HepG2 (cell line): ENCODE data around the gene RPAP2. TPM values are rescaled to one million over a fixed set of nuclear protein-coding genes. Genes with fewer than 3 reads are reported as not detected.

Experiments used
- ATAC-seq: fragments of 200-7000 bp; cut with Tn5 transposase; 3 replicates; pipeline ENCODE4 v1.9.1; 2020; ENCODE audit warnings: mild to moderate bottlenecking, moderate library complexity
- BruUV-seq: library from RNA; stranded (reverse); fragments of 400-500 nt; replicated peaks from 2 replicates; lab custom pipeline; 2021; lab: Mats Ljungman, UMichigan
- CTCF ChIA-PET: fragments of 300-600 bp; formaldehyde crosslinking; extraction: SDS; loops from one replicate; lab custom pipeline; 2021; ENCODE audit warnings: low total read pairs, inconsistent platforms, low intra/inter-chr PET ratio; lab: Yijun Ruan, JAX
- POLR2A ChIA-PET: fragments of 350-600 bp; sonication (Branson Sonifier 250); formaldehyde crosslinking; loops from one replicate; lab custom pipeline; 2020; ENCODE audit warnings: antibody characterized with exemption, inconsistent platforms; lab: Yijun Ruan, JAX
- DNase-seq: peaks from one replicate; pipeline ENCODE4 v3.0.0-alpha.2; 2015; ENCODE audit warnings: low spot score
- FAIRE-seq: peaks from 3 replicates; lab custom pipeline; 2011; peaks lifted over from hg19 to GRCh38; lab: Jason Lieb, UNC
- H2AFZ ChIP-seq: one replicate; pipeline ENCODE4 v1.6.1; 2011; ENCODE audit warnings: low read length, inconsistent platforms
- H3K27ac ChIP-seq: fragments of 300-600 bp; 3 replicates; pipeline ENCODE4 v1.8.0; 2011; ENCODE audit warnings: mixed run types, mild to moderate bottlenecking, mixed read lengths, low read length, inconsistent platforms; ENCODE audit not compliant: insufficient read depth; ENCODE audit errors: extremely low read length
- H3K27me3 ChIP-seq, 2 experiments: fragments of 200-600 bp in 1 of 2; 2 replicates in 1 of 2; 3 replicates in 1 of 2; pipeline versions ENCODE4 v1.6.0 to v1.8.0; 2011; ENCODE audit warnings: low read length in 2 of 2, mild to moderate bottlenecking in 2 of 2, moderate library complexity in 2 of 2, inconsistent platforms in 1 of 2; ENCODE audit not compliant: insufficient read depth in 2 of 2, control insufficient read depth in 1 of 2
- H3K36me3 ChIP-seq, 2 experiments: fragments of 200-600 bp in 1 of 2; replicated peaks in 1 of 2; 2 replicates in 1 of 2; 3 replicates in 1 of 2; pipeline versions ENCODE4 v1.5.1 to v1.8.0; 2011; ENCODE audit warnings: low read length in 2 of 2, inconsistent platforms in 1 of 2; ENCODE audit not compliant: insufficient read depth in 2 of 2, control insufficient read depth in 1 of 2
- H3K4me1 ChIP-seq: 2 replicates; pipeline ENCODE4 v1.5.1; 2012; ENCODE audit warnings: low read length, inconsistent platforms; ENCODE audit not compliant: insufficient read depth
- H3K4me2 ChIP-seq: 2 replicates; pipeline ENCODE4 v1.6.0; 2011; ENCODE audit warnings: low read depth, low read length, inconsistent platforms
- H3K4me3 ChIP-seq, 3 experiments: fragments of 200-600 bp in 1 of 3; sonication (generic), shearing (Covaris generic) in 1 of 3; replicated peaks in 1 of 3; 2 replicates each; pipeline ENCODE4 v1.5.1; 2011 to 2016; ENCODE audit warnings: low read length in 3 of 3, inconsistent platforms in 2 of 3, low read depth in 2 of 3, mild to moderate bottlenecking in 2 of 3, control low read depth in 1 of 3, mixed read lengths in 1 of 3; ENCODE audit not compliant: insufficient read depth in 1 of 3
- H3K79me2 ChIP-seq: one replicate; pipeline ENCODE4 v1.6.1; 2011; ENCODE audit warnings: low read length, inconsistent platforms; ENCODE audit not compliant: insufficient read depth
- H3K9ac ChIP-seq: 2 replicates; pipeline ENCODE4 v1.6.0; 2011; ENCODE audit warnings: mild to moderate bottlenecking, low read depth, low read length, inconsistent platforms; ENCODE audit not compliant: insufficient read depth
- H3K9me3 ChIP-seq: 2 replicates; pipeline ENCODE4 v1.5.1; 2012; ENCODE audit warnings: mild to moderate bottlenecking, low read length
- H4K20me1 ChIP-seq: 2 replicates; pipeline ENCODE4 v1.6.0; 2011; ENCODE audit warnings: inconsistent platforms, mild to moderate bottlenecking, low read length, moderate library complexity; ENCODE audit not compliant: insufficient read depth
- HNRNPK ChIP-seq: fragments of 200-400 bp; formaldehyde crosslinking; IDR thresholded peaks from 2 replicates; pipeline ENCODE4 v1.6.1; 2018; ENCODE audit warnings: low read length, low read depth, moderate library complexity, mild to moderate bottlenecking; ENCODE audit not compliant: poor library complexity, severe bottlenecking
- MAZ ChIP-seq, 2 experiments: sonication (generic) in 1 of 2; formaldehyde crosslinking in 1 of 2; IDR thresholded peaks; 2 replicates each; pipeline versions ENCODE4 v1.5.0 to v1.6.1; 2012 to 2020; ENCODE audit warnings: low read depth in 2 of 2, mild to moderate bottlenecking in 2 of 2, borderline replicate concordance in 1 of 2, improper control_type of control experiment in 1 of 2, low read length in 1 of 2, missing genetic modification reagents in 1 of 2, moderate library complexity in 1 of 2
- PCBP2 ChIP-seq: fragments of 200-400 bp; formaldehyde crosslinking; optimal IDR thresholded peaks from 2 replicates; pipeline ENCODE3; 2018; ENCODE audit warnings: low read length, low read depth; ENCODE audit not compliant: poor library complexity, severe bottlenecking
- PRPF4 ChIP-seq: fragments of 200-400 bp; formaldehyde crosslinking; IDR thresholded peaks from 2 replicates; pipeline ENCODE4 v1.6.1; 2016; ENCODE audit warnings: low read length, low read depth; ENCODE audit not compliant: poor library complexity, severe bottlenecking
- ZNF124 ChIP-seq: sonication (generic); formaldehyde crosslinking; IDR thresholded peaks from 2 replicates; pipeline ENCODE4 v1.4.0; 2020; ENCODE audit warnings: missing genetic modification reagents
- ZNF484 ChIP-seq: sonication (generic); formaldehyde crosslinking; IDR thresholded peaks from 2 replicates; pipeline ENCODE4 v1.5.1; 2020; ENCODE audit warnings: mild to moderate bottlenecking, low read depth, missing genetic modification reagents, borderline replicate concordance
- ZNF782 ChIP-seq: sonication (generic); formaldehyde crosslinking; IDR thresholded peaks from 2 replicates; pipeline ENCODE4 v1.4.0; 2020; ENCODE audit warnings: missing genetic modification reagents, mild to moderate bottlenecking, borderline replicate concordance
- WGBS: methylation state at CpG from one replicate; pipeline ENCODE4 v1.1.6; 2017; ENCODE audit warnings: low lambda C conversion rate; 5-methylcytosine and 5-hydroxymethylcytosine counted together
- in situ Hi-C: cut with HindIII; loops from 2 replicates; pipeline ENCODE4 v1.10.0; 2017; ENCODE audit warnings: low pct_unique_long_range_greater_than_20kb; ENCODE audit not compliant: extremely low pct_ligation_motif_present
- intact Hi-C: fragments of 100-400 bp; cut with micrococcal nuclease; formaldehyde crosslinking; loops from one replicate; pipeline ENCODE4 v1.10.0; 2022; ENCODE audit not compliant: unreplicated experiment
- polyA plus RNA-seq, 8 experiments: library from polyadenylated mRNA; depleted of rRNA in 3 of 8; stranded (reverse) in 7 of 8; unstranded in 1 of 8; fragments of >200 nt; fragmentation: Illumina TruSeq in 4 of 8; extraction: Trizol in 4 of 8; gene quantifications; 2 replicates each; pipeline versions ENCODE4 v1.2.1 to v1.2.3, GENCODE V29; 2011 to 2016; ENCODE audit warnings: low read depth in 4 of 8, missing spikeins in 1 of 8, mixed read lengths in 1 of 8; ENCODE audit not compliant: insufficient read depth in 1 of 8
- total RNA-seq, 5 experiments: library from RNA; depleted of rRNA; stranded (reverse); fragments of >200 nt; fragmentation: Illumina TruSeq; extraction: Trizol; gene quantifications; 2 replicates each; pipeline ENCODE4 v1.2.3, GENCODE V29; 2016; ENCODE audit warnings: low read depth in 1 of 5
- TF ChIP-seq, protein P1 (sequence below): sonication (generic); formaldehyde crosslinking; conservative IDR thresholded peaks from 2 replicates; pipeline ENCODE4 v1.8.0; 2022; ENCODE audit warnings: mild to moderate bottlenecking, moderate library complexity, missing genetic modification reagents

RPAP2 gene
- total and polyA plus RNA-seq, 2 of the 13 experiments (the other 11 are each of a cell fraction or from before 2014, with no cell fraction given) = 10.0 to 34.8 TPM

DNA sequence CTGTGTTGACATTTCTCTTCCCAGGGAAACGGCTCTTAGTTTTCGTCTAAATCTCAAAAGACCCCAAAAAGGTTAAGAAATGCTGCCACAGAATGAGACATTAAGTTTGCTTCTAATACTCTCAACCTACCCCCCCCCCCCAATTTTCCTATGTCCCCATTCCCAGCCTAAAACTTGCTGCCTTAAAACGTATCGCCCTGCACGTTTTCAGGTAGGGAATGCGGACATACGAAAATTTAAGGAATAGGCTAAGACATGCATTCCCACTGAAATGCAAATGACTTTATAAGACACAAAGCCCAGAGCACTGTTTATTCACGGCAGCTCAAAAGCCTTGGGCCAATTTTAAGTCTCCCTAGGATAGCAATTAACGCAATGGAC lies 142.4 kb downstream of the RPAP2 start:
- WGBS = 69% methylated on average over 9 of the region's 9 CpGs

More for the DNA sequence above, 142.4 kb downstream of the RPAP2 start:
- POLR2A ChIA-PET = interaction anchor here (0.9 to 2.1 kb wide), 9 partner anchors 9 to 390 kb away, joined by 3 to 24 read pairs (median 4); partner anchors contain the start of genes EVI5, GFI1, GLMN and RPAP2
- H4K20me1 ChIP-seq = no peaks in the 10 kb centered on the region
- intact Hi-C loops = no loop called here
- BruUV-seq = TSS peak; percentile 96
- peak overlapping the region; percentile 82 for H3K27ac ChIP-seq
- H3K27me3 ChIP-seq = peaks cover 0 to 4% of the 10 kb centered on the region in 2 experiments; a peak in 1 of 5 replicates
- H3K9me3 ChIP-seq = no peaks in the 10 kb centered on the region
- no peaks in the 10 kb centered on the region for H3K36me3 ChIP-seq
- peak overlapping the region; percentile 84 for H3K4me2 ChIP-seq
- FAIRE-seq = no peak
- TF ChIP-seq HNRNPK (peak; percentile 46), PCBP2 (peak; percentile 51), MAZ (IDR thresholded peaks at IDR 0.05; ENCODE audit: borderline replicate concordance, low read depth, low read length) (no peak), MAZ (CRISPR knock-in tag; IDR thresholded peaks at IDR 0.05; ENCODE audit: low read depth) (no peak), ZNF484 (CRISPR knock-in tag) (0 out of 2 replicates have a peak, but pooled peaks have one; percentile 24), ZNF124 (CRISPR knock-in tag) (0 out of 2 replicates have a peak, but pooled peaks have one; percentile 7), ZNF782 (CRISPR knock-in tag) (no peak), PRPF4 (peak; percentile 97)
- TF ChIP-seq, protein P1, sequence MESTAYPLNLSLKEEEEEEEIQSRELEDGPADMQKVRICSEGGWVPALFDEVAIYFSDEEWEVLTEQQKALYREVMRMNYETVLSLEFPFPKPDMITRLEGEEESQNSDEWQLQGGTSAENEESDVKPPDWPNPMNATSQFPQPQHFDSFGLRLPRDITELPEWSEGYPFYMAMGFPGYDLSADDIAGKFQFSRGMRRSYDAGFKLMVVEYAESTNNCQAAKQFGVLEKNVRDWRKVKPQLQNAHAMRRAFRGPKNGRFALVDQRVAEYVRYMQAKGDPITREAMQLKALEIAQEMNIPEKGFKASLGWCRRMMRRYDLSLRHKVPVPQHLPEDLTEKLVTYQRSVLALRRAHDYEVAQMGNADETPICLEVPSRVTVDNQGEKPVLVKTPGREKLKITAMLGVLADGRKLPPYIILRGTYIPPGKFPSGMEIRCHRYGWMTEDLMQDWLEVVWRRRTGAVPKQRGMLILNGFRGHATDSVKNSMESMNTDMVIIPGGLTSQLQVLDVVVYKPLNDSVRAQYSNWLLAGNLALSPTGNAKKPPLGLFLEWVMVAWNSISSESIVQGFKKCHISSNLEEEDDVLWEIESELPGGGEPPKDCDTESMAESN (CRISPR knock-in tag) = 0 out of 2 replicates have a peak, but pooled peaks have one; percentile 24
- peak overlapping the region; percentile 54 to 76 (median 61) for H3K4me3 ChIP-seq
- no peaks in the 10 kb centered on the region for H3K79me2 ChIP-seq
- H3K9ac ChIP-seq = peak overlapping the region; percentile 79
- in situ Hi-C loops = no loop called here
- peaks cover 20% of the 10 kb centered on the region for H3K4me1 ChIP-seq
- H2AFZ ChIP-seq = peak overlapping the region; percentile 85
- ATAC-seq = no peak
- DNase-seq = no peak
- CTCF ChIA-PET = no interaction called here
